DND-41 (cell line): ENCODE data around the gene DDIT4.
"Not testable (repeated sequence)": the region's sequence is repeated elsewhere in the genome, so short reads cannot be mapped to it uniquely, and the experiment has no call there.

ENCODE experiments used
- ATAC-seq: fragments of 200-7000 bp; cut with Tn5 transposase; 3 replicates; pipeline ENCODE4 v1.9.1; 2021; ENCODE audit warnings: low read depth; ENCODE audit not compliant: insufficient read depth
- DNase-seq: peaks from one replicate; pipeline ENCODE4 v3.0.0-alpha.2; 2020
- H2AFZ ChIP-seq: 2 replicates; pipeline ENCODE4 v1.6.0; 2012; ENCODE audit warnings: low read depth, low read length
- H3K27ac ChIP-seq: 2 replicates; pipeline ENCODE4 v1.5.1; 2012; ENCODE audit warnings: low read length, inconsistent platforms
- H3K27me3 ChIP-seq: fragments of 200-600 bp; sonication (generic); 2 replicates; pipeline ENCODE4 v1.6.0; 2012; ENCODE audit warnings: low read length, mild to moderate bottlenecking, inconsistent platforms; ENCODE audit not compliant: insufficient read depth, poor library complexity
- H3K36me3 ChIP-seq: 2 replicates; pipeline ENCODE4 v1.5.1; 2012; ENCODE audit warnings: low read length, inconsistent platforms; ENCODE audit not compliant: insufficient read depth
- H3K4me1 ChIP-seq: 2 replicates; pipeline ENCODE4 v1.5.1; 2012; ENCODE audit warnings: mild to moderate bottlenecking, low read length; ENCODE audit not compliant: insufficient read depth
- H3K4me2 ChIP-seq: 2 replicates; pipeline ENCODE4 v1.6.0; 2012; ENCODE audit warnings: mild to moderate bottlenecking, moderate library complexity, low read length, inconsistent platforms; ENCODE audit not compliant: insufficient read depth
- H3K4me3 ChIP-seq, 2 experiments: fragments of 200-600 bp in 1 of 2; shearing (Covaris generic) in 1 of 2; 2 replicates each; pipeline ENCODE4 v1.5.1; 2012 to 2016; ENCODE audit warnings: inconsistent platforms in 2 of 2, low read length in 2 of 2, mild to moderate bottlenecking in 2 of 2, low read depth in 1 of 2, moderate library complexity in 1 of 2
- H3K79me2 ChIP-seq: 2 replicates; pipeline ENCODE4 v1.6.0; 2012; ENCODE audit warnings: low read length, inconsistent platforms; ENCODE audit not compliant: insufficient read depth
- H3K9ac ChIP-seq: 2 replicates; pipeline ENCODE4 v1.6.0; 2012; ENCODE audit warnings: low read depth, mild to moderate bottlenecking, inconsistent platforms, low read length, moderate library complexity
- H3K9me3 ChIP-seq: 2 replicates; pipeline ENCODE4 v1.5.1; 2012; ENCODE audit warnings: low read length, moderate library complexity, mild to moderate bottlenecking, inconsistent platforms; ENCODE audit not compliant: insufficient read depth, severe bottlenecking
- H4K20me1 ChIP-seq: 2 replicates; pipeline ENCODE4 v1.6.0; 2012; ENCODE audit warnings: low read length; ENCODE audit not compliant: insufficient read depth
- EZH2 ChIP-seq: IDR thresholded peaks from 3 replicates; pipeline ENCODE4 v1.6.1; 2012; ENCODE audit warnings: borderline replicate concordance, low read depth, mild to moderate bottlenecking, moderate library complexity, low read length, inconsistent platforms; ENCODE audit not compliant: severe bottlenecking
- TF ChIP-seq, protein P1 (sequence below): IDR thresholded peaks from 2 replicates; pipeline ENCODE4 v1.5.1; 2012; ENCODE audit warnings: borderline replicate concordance, low read length, moderate library complexity, mild to moderate bottlenecking; ENCODE audit not compliant: poor library complexity, severe bottlenecking; ENCODE audit errors: extremely low read depth

DDIT4 gene

DNA sequence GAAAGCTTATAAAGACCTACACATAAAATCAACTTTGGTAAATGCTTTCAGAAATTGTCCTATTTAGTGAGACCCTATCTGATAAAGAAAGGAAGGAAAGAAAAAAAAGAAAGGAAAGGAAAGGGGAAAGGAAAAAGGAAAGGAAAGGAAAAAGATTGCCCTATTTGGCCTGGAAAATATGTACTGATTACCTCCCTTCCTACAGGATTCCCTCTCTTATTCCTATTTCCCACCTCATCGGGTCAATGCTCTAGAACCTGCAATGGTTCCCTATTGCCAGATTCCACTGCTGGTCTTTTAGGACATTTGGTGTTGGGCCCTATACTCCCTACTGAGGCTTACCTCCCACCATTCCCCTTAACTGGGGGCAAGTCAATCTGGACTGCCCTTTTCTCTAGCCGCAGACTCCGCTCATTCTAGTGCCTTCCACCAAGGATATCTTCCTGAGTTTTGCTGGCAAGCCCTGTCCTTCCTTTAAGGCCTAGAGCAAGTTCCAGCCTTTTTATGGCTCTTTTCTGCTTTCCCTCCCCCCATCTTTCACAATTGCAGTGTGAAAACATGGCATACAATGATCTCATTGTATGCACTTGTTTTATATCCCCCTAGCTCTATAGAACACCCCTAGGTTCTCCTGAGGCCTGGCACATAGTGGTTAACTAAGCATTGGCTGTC, 4.4 kb downstream of the DDIT4 start:
- no peaks in the 10 kb centered on the region for H3K9me3 ChIP-seq
- H3K36me3 ChIP-seq: peaks cover 25% of the 10 kb centered on the region
- no peak overlapping the region for H2AFZ ChIP-seq
- no peak for TF ChIP-seq EZH2
- TF ChIP-seq, protein P1, sequence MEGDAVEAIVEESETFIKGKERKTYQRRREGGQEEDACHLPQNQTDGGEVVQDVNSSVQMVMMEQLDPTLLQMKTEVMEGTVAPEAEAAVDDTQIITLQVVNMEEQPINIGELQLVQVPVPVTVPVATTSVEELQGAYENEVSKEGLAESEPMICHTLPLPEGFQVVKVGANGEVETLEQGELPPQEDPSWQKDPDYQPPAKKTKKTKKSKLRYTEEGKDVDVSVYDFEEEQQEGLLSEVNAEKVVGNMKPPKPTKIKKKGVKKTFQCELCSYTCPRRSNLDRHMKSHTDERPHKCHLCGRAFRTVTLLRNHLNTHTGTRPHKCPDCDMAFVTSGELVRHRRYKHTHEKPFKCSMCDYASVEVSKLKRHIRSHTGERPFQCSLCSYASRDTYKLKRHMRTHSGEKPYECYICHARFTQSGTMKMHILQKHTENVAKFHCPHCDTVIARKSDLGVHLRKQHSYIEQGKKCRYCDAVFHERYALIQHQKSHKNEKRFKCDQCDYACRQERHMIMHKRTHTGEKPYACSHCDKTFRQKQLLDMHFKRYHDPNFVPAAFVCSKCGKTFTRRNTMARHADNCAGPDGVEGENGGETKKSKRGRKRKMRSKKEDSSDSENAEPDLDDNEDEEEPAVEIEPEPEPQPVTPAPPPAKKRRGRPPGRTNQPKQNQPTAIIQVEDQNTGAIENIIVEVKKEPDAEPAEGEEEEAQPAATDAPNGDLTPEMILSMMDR: no peak
- ATAC-seq: no peak
- no peak overlapping the region for H3K4me3 ChIP-seq
- no peak overlapping the region for H3K4me2 ChIP-seq
- no peaks in the 10 kb centered on the region for H3K27me3 ChIP-seq
- peaks cover 28% of the 10 kb centered on the region for H4K20me1 ChIP-seq
- H3K27ac ChIP-seq: peak overlapping the region; percentile 99
- peaks cover 28% of the 10 kb centered on the region for H3K79me2 ChIP-seq
- no peak overlapping the region for H3K9ac ChIP-seq
- H3K4me1 ChIP-seq: peaks cover 38% of the 10 kb centered on the region
- no peak for DNase-seq

DNA sequence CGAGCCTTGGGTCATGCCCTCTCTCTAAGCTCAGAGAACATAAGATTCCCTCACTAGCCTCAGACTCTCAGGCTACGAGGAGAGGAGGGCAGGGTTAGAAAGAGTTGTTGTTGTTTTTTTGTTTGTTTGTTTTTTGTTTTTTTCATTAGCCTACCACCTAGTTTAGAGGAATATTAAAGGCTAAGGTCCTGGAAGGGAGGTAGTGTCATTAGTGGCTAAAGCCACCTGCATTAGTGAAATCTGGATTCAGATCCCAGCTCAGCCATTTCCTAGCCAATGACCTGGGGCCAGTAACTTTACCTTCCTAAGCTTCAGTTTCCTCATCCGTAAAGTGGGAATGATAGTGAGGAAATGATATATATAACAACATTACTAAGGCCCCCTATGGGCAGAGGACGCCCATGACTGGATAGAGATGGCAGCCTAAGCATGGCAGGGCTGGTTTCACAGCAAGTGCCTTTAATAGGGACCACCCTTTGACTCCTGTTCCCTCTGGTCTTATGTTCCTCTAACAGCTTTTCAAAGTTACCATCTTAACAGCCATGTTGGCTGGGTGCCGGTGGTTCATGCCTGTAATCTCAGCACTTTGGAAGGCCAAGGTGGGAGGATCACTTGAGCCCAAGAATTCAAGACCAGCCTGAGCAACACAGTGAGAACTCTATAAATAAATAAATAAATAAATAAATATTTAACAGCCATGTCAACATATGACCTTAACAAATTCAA, 5.1 kb downstream of the DDIT4 start:
- Histone ChIP-seq H3K4me1 (peaks cover 34% of the 10 kb centered on the region), H4K20me1 (peaks cover 27% of the 10 kb centered on the region), H3K4me3 (no peak overlapping the region), H3K9me3 (no peaks in the 10 kb centered on the region), H3K27ac (0 out of 2 replicates have a peak overlapping the region, but pooled peaks have one; percentile 6), H3K4me2 (no peak overlapping the region), H3K27me3 (no peaks in the 10 kb centered on the region), H3K9ac (no peak overlapping the region), H3K36me3 (peaks cover 24% of the 10 kb centered on the region), H2AFZ (no peak overlapping the region), H3K79me2 (peaks cover 24% of the 10 kb centered on the region)
- no peak for TF ChIP-seq EZH2
- TF ChIP-seq, protein P1: peak; percentile 35
- DNase-seq: no peak
- ATAC-seq: no peak

DNA sequence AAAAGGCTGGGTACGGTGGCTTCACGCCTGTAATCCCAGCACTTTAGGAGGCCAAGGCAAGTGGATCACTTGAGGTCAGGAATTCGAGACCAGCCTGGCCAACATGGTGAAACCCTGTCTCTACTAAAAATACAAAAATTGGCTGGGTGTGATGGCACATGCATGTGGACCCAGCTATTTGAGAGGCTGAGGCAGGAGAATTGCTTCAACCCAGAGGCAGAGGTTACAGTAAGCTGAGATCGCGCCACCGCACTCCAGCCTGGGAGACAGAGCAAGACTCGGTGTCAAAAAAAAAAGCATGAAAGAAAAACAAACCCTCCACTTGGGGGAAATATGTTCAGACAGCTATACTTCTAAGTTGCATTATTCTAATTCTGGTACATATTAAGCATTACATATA, 5.9 kb downstream of the DDIT4 start:
- Histone ChIP-seq H4K20me1 (peaks cover 20% of the 10 kb centered on the region), H3K79me2 (peaks cover 16% of the 10 kb centered on the region), H3K36me3 (peaks cover 17% of the 10 kb centered on the region), H3K4me1 (peaks cover 31% of the 10 kb centered on the region)
- not testable (repeated sequence) for ATAC-seq, H3K27ac ChIP-seq, DNase-seq, H3K9me3 ChIP-seq, H2AFZ ChIP-seq, H3K4me2 ChIP-seq, H3K4me3 ChIP-seq, H3K27me3 ChIP-seq, H3K9ac ChIP-seq

DNA sequence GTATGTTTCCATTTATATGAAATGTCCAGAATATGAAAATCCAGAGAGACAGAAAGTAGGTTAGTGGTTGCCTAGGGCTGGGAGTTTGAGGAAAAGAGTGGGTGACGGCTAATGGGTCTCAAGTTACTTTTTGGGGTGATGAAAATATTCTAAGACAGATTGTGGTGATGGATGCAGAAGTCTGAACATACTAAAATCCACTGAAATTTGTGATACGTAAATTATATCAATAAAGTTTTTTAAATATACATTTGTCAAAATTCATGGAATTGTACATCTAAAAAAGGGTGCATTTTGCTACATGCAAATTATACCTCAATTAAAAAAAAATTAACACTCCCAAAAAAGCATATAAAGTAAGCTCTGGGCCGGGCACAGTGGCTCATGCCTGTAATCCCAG, 9.4 kb downstream of the DDIT4 start:
- Histone ChIP-seq H3K4me1 (peaks cover 21% of the 10 kb centered on the region), H3K36me3 (no peaks in the 10 kb centered on the region), H3K4me2 (no peak overlapping the region), H3K4me3 (no peak overlapping the region), H3K79me2 (no peaks in the 10 kb centered on the region), H3K9me3 (no peaks in the 10 kb centered on the region), H3K27ac (no peak overlapping the region), H3K9ac (no peak overlapping the region), H3K27me3 (no peaks in the 10 kb centered on the region), H4K20me1 (no peaks in the 10 kb centered on the region), H2AFZ (no peak overlapping the region)
- DNase-seq: no peak
- ATAC-seq: no peak
- TF ChIP-seq, protein P1: no peak
- no peak for TF ChIP-seq EZH2
